Left ventricle myocardium inferior (tissue), 1 donor: Measurements from ENCODE around the gene BAZ1A. TPM values are rescaled to one million over a fixed set of nuclear protein-coding genes. Genes with fewer than 3 reads are reported as not detected.

ENCODE experiments used
- DNase-seq: peaks from one replicate; pipeline ENCODE4 v3.0.0-alpha.2; 2020
- H3K27ac ChIP-seq: fragments of 200-600 bp; replicated peaks from 2 replicates; pipeline ENCODE4 v1.8.0; 2021
- H3K27me3 ChIP-seq: fragments of 200-600 bp; 2 replicates; pipeline ENCODE4 v1.8.0; 2021; ENCODE audit warnings: low read depth
- H3K36me3 ChIP-seq: fragments of 200-600 bp; 2 replicates; pipeline ENCODE4 v1.8.0; 2021
- H3K4me1 ChIP-seq: fragments of 200-600 bp; 2 replicates; pipeline ENCODE4 v1.8.0; 2021
- H3K4me3 ChIP-seq: fragments of 200-600 bp; 2 replicates; pipeline ENCODE4 v1.8.0; 2021; ENCODE audit warnings: mild to moderate bottlenecking, moderate library complexity
- H3K9me3 ChIP-seq: fragments of 200-600 bp; replicated peaks from 2 replicates; pipeline ENCODE4 v1.8.0; 2021
- CTCF ChIP-seq: fragments of 200-600 bp; IDR thresholded peaks from 2 replicates; pipeline ENCODE4 v1.8.0; 2021; ENCODE audit warnings: antibody characterized with exemption, mild to moderate bottlenecking, borderline replicate concordance
- intact Hi-C: fragments of 100-400 bp; cut with micrococcal nuclease; formaldehyde crosslinking; loops from one replicate; pipeline ENCODE4 v1.11.0; 2022
- total RNA-seq: library from RNA; stranded (reverse); fragmentation: NEBNext Ultra II Directional; extraction: Animal tissue kit (Norgen Biotek cat#: 25700); gene quantifications from one replicate; pipeline ENCODE4 v1.2.1, GENCODE V29; 2021
- donor health status: DM: no; HTN: yes; CAD: no; lungs with severe emphysema.

The BAZ1A gene
- total RNA-seq, 1 donor from 2014 or later = 4.5 TPM

DNA sequence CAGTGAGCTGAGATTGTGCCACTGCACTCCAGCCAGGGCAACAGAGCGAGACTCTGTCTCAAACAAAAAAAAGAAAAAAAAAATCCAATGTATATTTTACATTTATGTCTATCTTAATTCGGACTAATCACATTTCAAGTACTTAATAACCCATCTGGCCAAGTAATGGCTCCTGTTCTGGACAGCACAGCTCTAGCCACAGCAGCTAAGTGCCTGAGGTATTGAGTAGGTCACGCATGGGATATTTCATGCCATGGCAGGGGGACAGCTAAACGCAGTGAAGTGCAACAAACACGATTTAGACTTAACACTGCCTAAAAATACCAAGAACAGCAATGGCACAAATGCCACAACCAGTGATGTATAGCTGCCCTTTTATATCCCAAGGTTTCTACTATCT lies 8.0 kb downstream of the BAZ1A start:
- H3K27ac ChIP-seq = no peak overlapping the region
- H3K9me3 ChIP-seq = no peaks in the 10 kb centered on the region
- DNase-seq = no peak
- H3K4me1 ChIP-seq = peaks cover 1% of the 10 kb centered on the region
- H3K36me3 ChIP-seq = no peaks in the 10 kb centered on the region
- intact Hi-C loops = no loop called here
- H3K4me3 ChIP-seq = no peak overlapping the region
- no peaks in the 10 kb centered on the region for H3K27me3 ChIP-seq
- TF ChIP-seq CTCF = no peak

DNA sequence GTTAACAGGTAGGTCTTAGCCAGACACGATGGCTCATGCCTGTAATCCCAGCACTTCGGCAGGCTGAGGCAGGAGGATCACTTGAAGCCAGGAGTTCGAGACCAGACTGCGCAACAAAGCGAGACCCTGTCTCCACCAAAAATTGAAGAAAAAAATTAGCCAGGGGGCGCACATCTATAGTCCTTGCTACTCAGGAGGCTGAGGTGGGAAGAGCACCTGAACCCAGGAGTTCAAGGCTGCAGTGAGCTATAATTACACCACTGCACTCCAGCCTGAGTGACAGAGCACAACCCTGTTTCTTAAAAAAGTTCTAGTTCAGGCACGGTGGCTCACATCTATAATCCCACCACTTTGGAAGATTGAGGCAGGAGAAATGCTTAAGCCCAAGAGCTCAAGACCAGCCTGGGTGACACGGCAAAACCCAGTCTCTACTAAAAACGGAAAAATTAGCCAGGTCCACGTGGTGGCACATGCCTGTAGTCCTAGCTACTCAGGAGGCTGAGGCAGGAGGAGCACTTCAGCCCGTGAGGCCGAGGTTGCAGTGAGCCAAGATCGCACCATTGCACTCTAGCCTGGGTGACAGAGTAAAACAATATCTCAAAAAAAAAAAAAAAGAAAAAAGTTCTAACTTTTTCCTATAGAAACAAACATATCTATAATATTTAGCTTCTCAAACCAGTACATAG lies 9.1 kb downstream of the BAZ1A start:
- Histone ChIP-seq H3K27me3 (no peaks in the 10 kb centered on the region), H3K4me3 (no peak overlapping the region), H3K9me3 (no peaks in the 10 kb centered on the region), H3K27ac (no peak overlapping the region), H3K4me1 (no peaks in the 10 kb centered on the region), H3K36me3 (peaks cover 8% of the 10 kb centered on the region)
- no peak for TF ChIP-seq CTCF
- DNase-seq = no peak
- intact Hi-C loops = no loop called here

- Histone ChIP-seq H3K4me1 (no peaks in the 10 kb centered on the region), H3K9me3 (no peaks in the 10 kb centered on the region), H3K4me3 (no peak overlapping the region), H3K27me3 (no peaks in the 10 kb centered on the region), H3K36me3 (peaks cover 20% of the 10 kb centered on the region), H3K27ac (no peak overlapping the region)
- no peak for TF ChIP-seq CTCF
- no peak for DNase-seq
- intact Hi-C loops = no loop called here
Measured at GRCh38 chr14:34863844-34864243, 11.3 kb downstream of the BAZ1A start.

- TF ChIP-seq CTCF = no peak
- Histone ChIP-seq H3K27ac (no peak overlapping the region), H3K4me3 (no peak overlapping the region), H3K27me3 (no peaks in the 10 kb centered on the region), H3K36me3 (peaks cover 23% of the 10 kb centered on the region), H3K4me1 (no peaks in the 10 kb centered on the region), H3K9me3 (no peaks in the 10 kb centered on the region)
- DNase-seq = no peak
- intact Hi-C loops = no loop called here
Measured at GRCh38 chr14:34858765-34859164, 16.4 kb downstream of the BAZ1A start.

GRCh38 chr14:34857689-34858449 lies 17.3 kb downstream of the BAZ1A start:
- no peak for TF ChIP-seq CTCF
- Histone ChIP-seq H3K27me3 (no peaks in the 10 kb centered on the region), H3K4me3 (no peak overlapping the region), H3K27ac (no peak overlapping the region), H3K36me3 (peaks cover 31% of the 10 kb centered on the region), H3K9me3 (no peaks in the 10 kb centered on the region), H3K4me1 (peaks cover 7% of the 10 kb centered on the region)
- no peak for DNase-seq
- intact Hi-C loops = no loop called here
